ENCODE data around the gene TLCD5. TPM values are rescaled to one million over a fixed set of nuclear protein-coding genes. Genes with fewer than 3 reads are reported as not detected.

Gene TLCD5
- total RNA-seq, 1 experiment from 2014 or later: 11.1 TPM

- no peak for DNase-seq (ENCODE audit: low spot score)
- BruUV-seq (replicated peaks): no TSS peak
- Histone ChIP-seq H3K36me3 (ENCODE audit: insufficient read depth, low read length, poor library complexity, severe bottlenecking) (no peaks in the 10 kb centered on the region), H3K4me3 (ENCODE audit: low read depth, low read length, poor library complexity, severe bottlenecking) (no peak overlapping the region), H3K9me3 (ENCODE audit: low read depth, low read length, poor library complexity, severe bottlenecking) (no peaks in the 10 kb centered on the region), H3K27me3 (replicated peaks; ENCODE audit: insufficient read depth, low read depth, low read length, poor library complexity) (no peaks in the 10 kb centered on the region), H3K27ac (ENCODE audit: low read depth, low read length, poor library complexity, severe bottlenecking) (no peak overlapping the region), H3K4me1 (ENCODE audit: insufficient read depth, low read length, poor library complexity, severe bottlenecking) (peaks cover 15% of the 10 kb centered on the region)
- POLR2A ChIA-PET (ENCODE audit: low non-redundant PET): no interaction called here
- no peak for TF ChIP-seq CTCF (conservative IDR thresholded peaks at IDR 0.05; ENCODE audit: low read depth, low read length)
- no peak for TF ChIP-seq EZH2 (IDR thresholded peaks at IDR 0.05; ENCODE audit: borderline replicate concordance, low read depth, low read length, poor library complexity, severe bottlenecking)
- intact Hi-C loops (cut with micrococcal nuclease; ENCODE audit: unreplicated experiment): no loop called here
- CTCF ChIA-PET: no interaction called here
These were observed 33.6 kb downstream of the TLCD5 start for GRCh38 chr11:120358729-120359128.

GRCh38 chr11:120363436-120363835 lies 38.3 kb downstream of the TLCD5 start:
- no peak for DNase-seq (ENCODE audit: low spot score)
- TF ChIP-seq EZH2 (IDR thresholded peaks at IDR 0.05; ENCODE audit: borderline replicate concordance, low read depth, low read length, poor library complexity, severe bottlenecking): no peak
- no peak for TF ChIP-seq CTCF (conservative IDR thresholded peaks at IDR 0.05; ENCODE audit: low read depth, low read length)
- Histone ChIP-seq H3K36me3 (ENCODE audit: insufficient read depth, low read length, poor library complexity, severe bottlenecking) (no peaks in the 10 kb centered on the region), H3K4me3 (ENCODE audit: low read depth, low read length, poor library complexity, severe bottlenecking) (no peak overlapping the region), H3K4me1 (ENCODE audit: insufficient read depth, low read length, poor library complexity, severe bottlenecking) (no peaks in the 10 kb centered on the region), H3K27me3 (replicated peaks; ENCODE audit: insufficient read depth, low read depth, low read length, poor library complexity) (no peaks in the 10 kb centered on the region), H3K27ac (ENCODE audit: low read depth, low read length, poor library complexity, severe bottlenecking) (no peak overlapping the region), H3K9me3 (ENCODE audit: low read depth, low read length, poor library complexity, severe bottlenecking) (no peaks in the 10 kb centered on the region)
- intact Hi-C loops (cut with micrococcal nuclease; ENCODE audit: unreplicated experiment): no loop called here
- no TSS peak for BruUV-seq (replicated peaks)
- POLR2A ChIA-PET (ENCODE audit: low non-redundant PET): no interaction called here
- CTCF ChIA-PET: no interaction called here

- Histone ChIP-seq H3K27me3 (replicated peaks; ENCODE audit: insufficient read depth, low read depth, low read length, poor library complexity) (no peaks in the 10 kb centered on the region), H3K9me3 (ENCODE audit: low read depth, low read length, poor library complexity, severe bottlenecking) (no peaks in the 10 kb centered on the region), H3K36me3 (ENCODE audit: insufficient read depth, low read length, poor library complexity, severe bottlenecking) (no peaks in the 10 kb centered on the region), H3K4me3 (ENCODE audit: low read depth, low read length, poor library complexity, severe bottlenecking) (no peak overlapping the region), H3K27ac (ENCODE audit: low read depth, low read length, poor library complexity, severe bottlenecking) (no peak overlapping the region), H3K4me1 (ENCODE audit: insufficient read depth, low read length, poor library complexity, severe bottlenecking) (peaks cover 4% of the 10 kb centered on the region)
- intact Hi-C loops (cut with micrococcal nuclease; ENCODE audit: unreplicated experiment): no loop called here
- CTCF ChIA-PET: no interaction called here
- no peak for DNase-seq (ENCODE audit: low spot score)
- TF ChIP-seq EZH2 (IDR thresholded peaks at IDR 0.05; ENCODE audit: borderline replicate concordance, low read depth, low read length, poor library complexity, severe bottlenecking): no peak
- no TSS peak for BruUV-seq (replicated peaks)
- POLR2A ChIA-PET (ENCODE audit: low non-redundant PET): no interaction called here
These were observed 40.4 kb downstream of the TLCD5 start for GRCh38 chr11:120365512-120365911.

DNA sequence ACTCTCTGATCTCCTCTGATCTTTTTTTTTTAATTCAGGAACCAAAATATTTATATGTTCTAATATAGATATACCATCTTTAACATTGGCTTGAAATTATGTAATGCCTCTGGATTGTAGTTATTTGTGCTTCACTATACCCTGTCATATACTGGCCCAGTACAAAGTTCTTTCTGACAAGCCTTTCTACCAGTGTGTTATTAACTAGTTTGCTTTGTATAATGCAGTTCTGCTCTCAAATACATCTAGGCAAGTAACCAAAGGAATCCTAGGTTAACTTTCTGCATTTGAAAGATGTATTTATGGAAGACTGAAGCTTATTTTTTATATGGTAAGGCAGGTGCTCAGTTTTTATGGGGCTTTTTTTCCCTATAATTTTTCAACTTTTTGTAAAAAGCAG lies 47.2 kb downstream of the TLCD5 start:
- intact Hi-C loops (cut with micrococcal nuclease; ENCODE audit: unreplicated experiment): no loop called here

More for the DNA sequence above, 47.2 kb downstream of the TLCD5 start:
- Histone ChIP-seq H3K27me3 (replicated peaks; ENCODE audit: insufficient read depth, low read depth, low read length, poor library complexity) (no peaks in the 10 kb centered on the region), H3K27ac (ENCODE audit: low read depth, low read length, poor library complexity, severe bottlenecking) (no peak overlapping the region), H3K36me3 (ENCODE audit: insufficient read depth, low read length, poor library complexity, severe bottlenecking) (no peaks in the 10 kb centered on the region), H3K4me1 (ENCODE audit: insufficient read depth, low read length, poor library complexity, severe bottlenecking) (peaks cover 12% of the 10 kb centered on the region), H3K4me3 (ENCODE audit: low read depth, low read length, poor library complexity, severe bottlenecking) (no peak overlapping the region), H3K9me3 (ENCODE audit: low read depth, low read length, poor library complexity, severe bottlenecking) (peaks cover 2% of the 10 kb centered on the region)
- CTCF ChIA-PET: no interaction called here
- POLR2A ChIA-PET (ENCODE audit: low non-redundant PET): no interaction called here
- BruUV-seq (replicated peaks): no TSS peak
- no peak for DNase-seq (ENCODE audit: low spot score)
- no peak for TF ChIP-seq EZH2 (IDR thresholded peaks at IDR 0.05; ENCODE audit: borderline replicate concordance, low read depth, low read length, poor library complexity, severe bottlenecking)
- no peak for TF ChIP-seq CTCF (conservative IDR thresholded peaks at IDR 0.05; ENCODE audit: low read depth, low read length)
